A673 (cell line): ENCODE data around the gene ANKRD12.

Source experiments
- EZH2 ChIP-seq: fragments of 200-600 bp; sonication (generic); IDR thresholded peaks from 2 replicates; pipeline ENCODE4 v1.6.1; 2017; ENCODE audit warnings: borderline replicate concordance, low read depth, mild to moderate bottlenecking, mixed read lengths, antibody characterized with exemption, low read length; ENCODE audit not compliant: poor library complexity, severe bottlenecking
- TF ChIP-seq, protein P1 (sequence below): fragments of 300-800, 200-600 bp; sonication (generic); conservative IDR thresholded peaks from 2 replicates; pipeline ENCODE4 v1.5.1; 2017; ENCODE audit warnings: low read depth, mild to moderate bottlenecking, antibody characterized with exemption, low read length, moderate library complexity, mixed read lengths

DNA sequence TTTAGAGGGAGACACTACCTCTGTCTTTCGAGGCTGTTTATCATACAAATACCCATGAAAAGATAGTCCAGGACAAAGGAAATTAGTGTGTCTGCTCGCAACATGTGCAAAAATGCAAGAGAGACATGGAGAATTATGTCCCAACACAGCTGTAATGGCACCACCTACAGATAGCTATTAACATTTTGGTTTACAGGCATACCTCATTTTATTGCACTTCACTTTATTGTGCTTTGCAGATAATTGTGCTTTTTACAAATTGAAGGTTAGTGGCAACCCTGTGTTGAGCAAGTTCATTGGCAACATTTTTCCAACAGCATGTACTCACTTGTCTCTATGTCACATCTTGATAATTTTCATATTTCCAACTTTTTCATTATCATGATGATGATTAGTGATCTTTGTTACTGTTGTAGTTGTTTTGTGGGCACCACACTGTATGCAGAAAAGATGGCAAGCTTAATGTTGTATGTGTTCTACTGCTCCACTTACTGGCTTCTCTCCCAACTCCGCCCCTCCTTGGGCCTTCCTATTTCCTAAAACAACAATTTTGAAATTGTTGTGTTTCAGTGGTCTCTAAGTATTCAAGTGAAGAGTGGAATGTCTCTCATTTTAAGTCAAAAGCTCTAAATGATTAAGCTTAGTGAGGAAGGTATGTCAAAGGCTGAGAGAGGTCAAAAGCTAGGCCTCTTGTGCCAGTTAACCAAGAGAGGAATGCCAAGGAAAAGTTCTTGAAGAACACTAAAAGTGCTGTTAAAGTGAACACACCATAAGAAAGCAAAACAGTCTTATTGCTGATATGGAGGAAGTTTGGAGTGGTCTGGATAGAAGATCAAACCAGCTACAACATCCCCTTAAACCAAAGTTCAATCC lies 52.0 kb downstream of the ANKRD12 start:
- TF ChIP-seq, protein P1, sequence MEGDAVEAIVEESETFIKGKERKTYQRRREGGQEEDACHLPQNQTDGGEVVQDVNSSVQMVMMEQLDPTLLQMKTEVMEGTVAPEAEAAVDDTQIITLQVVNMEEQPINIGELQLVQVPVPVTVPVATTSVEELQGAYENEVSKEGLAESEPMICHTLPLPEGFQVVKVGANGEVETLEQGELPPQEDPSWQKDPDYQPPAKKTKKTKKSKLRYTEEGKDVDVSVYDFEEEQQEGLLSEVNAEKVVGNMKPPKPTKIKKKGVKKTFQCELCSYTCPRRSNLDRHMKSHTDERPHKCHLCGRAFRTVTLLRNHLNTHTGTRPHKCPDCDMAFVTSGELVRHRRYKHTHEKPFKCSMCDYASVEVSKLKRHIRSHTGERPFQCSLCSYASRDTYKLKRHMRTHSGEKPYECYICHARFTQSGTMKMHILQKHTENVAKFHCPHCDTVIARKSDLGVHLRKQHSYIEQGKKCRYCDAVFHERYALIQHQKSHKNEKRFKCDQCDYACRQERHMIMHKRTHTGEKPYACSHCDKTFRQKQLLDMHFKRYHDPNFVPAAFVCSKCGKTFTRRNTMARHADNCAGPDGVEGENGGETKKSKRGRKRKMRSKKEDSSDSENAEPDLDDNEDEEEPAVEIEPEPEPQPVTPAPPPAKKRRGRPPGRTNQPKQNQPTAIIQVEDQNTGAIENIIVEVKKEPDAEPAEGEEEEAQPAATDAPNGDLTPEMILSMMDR, result no peak
- TF ChIP-seq EZH2, result no peak
